ENCODE results near the gene DTNBP1. TPM values are rescaled to one million over a fixed set of nuclear protein-coding genes. Genes with fewer than 3 reads are reported as not detected.
A peak's percentile ranks its signal among the peaks of the same experiment; 100 is the strongest.
"Not testable (repeated sequence)": the region's sequence is repeated elsewhere in the genome, so short reads cannot be mapped to it uniquely, and the experiment has no call there.

The DTNBP1 gene
- total and polyA plus RNA-seq, 5 donors = 17.2 to 34.0 (median 24.9) TPM

DNA sequence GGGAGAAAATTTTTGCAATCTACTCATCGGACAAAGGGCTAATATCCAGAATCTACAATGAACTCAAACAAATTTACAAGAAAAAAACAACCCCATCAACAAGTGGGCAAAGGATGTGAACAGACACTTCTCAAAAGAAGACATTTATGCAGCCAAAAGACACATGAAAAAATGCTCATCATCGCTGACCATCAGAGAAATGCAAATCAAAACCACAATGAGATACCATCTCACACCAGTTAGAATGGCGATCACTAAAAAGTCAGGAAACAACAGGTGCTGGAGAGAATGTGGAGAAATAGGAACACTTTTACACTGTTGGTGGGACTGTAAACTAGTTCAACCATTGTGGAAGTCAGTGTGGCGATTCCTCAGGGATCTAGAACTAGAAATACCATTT is 4.1 kb upstream of the DTNBP1 start:
- H3K27me3 ChIP-seq (ENCODE audit: control insufficient read depth, insufficient read depth); intact Hi-C loops (cut with DNase I); H3K9me3 ChIP-seq (ENCODE audit: control insufficient read depth, low read length); H3K27ac ChIP-seq (ENCODE audit: low read length); H3K4me3 ChIP-seq (ENCODE audit: low read length); DNase-seq; H3K4me1 ChIP-seq (ENCODE audit: control insufficient read depth, insufficient read depth, low read length); ATAC-seq: not testable (repeated sequence)
- WGBS = 95% methylated on average over 3 of the region's 4 CpGs

DNA sequence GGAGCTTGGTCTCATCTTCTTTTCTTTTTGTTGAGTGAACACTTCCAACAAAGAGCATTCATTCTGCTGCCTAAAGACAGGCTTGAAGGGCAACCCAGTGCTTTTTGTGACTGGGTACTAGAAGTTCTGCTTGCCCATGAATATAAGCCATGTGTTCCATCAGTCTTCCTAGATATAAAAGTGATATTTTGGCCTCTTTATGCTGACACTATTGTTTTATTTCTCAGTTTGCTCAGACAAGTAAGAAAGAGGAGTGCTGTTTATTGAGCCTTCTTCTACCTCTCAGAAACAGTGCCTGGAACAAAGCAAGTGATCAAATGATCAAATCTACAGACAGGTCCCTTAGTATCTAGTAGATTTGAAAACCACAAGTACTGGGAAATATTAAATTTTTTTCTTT is 2.4 kb upstream of the DTNBP1 start:
- ATAC-seq = no peak
- Histone ChIP-seq H3K4me3 (ENCODE audit: low read length) (no peak overlapping the region), H3K4me1 (ENCODE audit: control insufficient read depth, insufficient read depth, low read length) (peaks cover 3% of the 10 kb centered on the region), H3K27me3 (ENCODE audit: control insufficient read depth, insufficient read depth) (no peaks in the 10 kb centered on the region), H3K9me3 (ENCODE audit: control insufficient read depth, low read length) (no peaks in the 10 kb centered on the region), H3K27ac (ENCODE audit: low read length) (no peak overlapping the region)
- no peak for DNase-seq
- intact Hi-C loops (cut with DNase I) = no loop called here

- no peaks in the 10 kb centered on the region for H3K27me3 ChIP-seq (ENCODE audit: control insufficient read depth, insufficient read depth)
- H3K4me3 ChIP-seq (ENCODE audit: low read length) = peak overlapping the region; percentile 83
- ATAC-seq = no peak
- intact Hi-C loops (cut with DNase I) = no loop called here
- H3K9me3 ChIP-seq (ENCODE audit: control insufficient read depth, low read length) = no peaks in the 10 kb centered on the region
- peaks cover 3% of the 10 kb centered on the region for H3K4me1 ChIP-seq (ENCODE audit: control insufficient read depth, insufficient read depth, low read length)
- DNase-seq = no peak
- no peak overlapping the region for H3K27ac ChIP-seq (ENCODE audit: low read length)
- WGBS = 43% methylated on average over 18 of the region's 18 CpGs
Observed at GRCh38 chr6:15663130-15663871, 473 bp upstream of the DTNBP1 start.

DNA sequence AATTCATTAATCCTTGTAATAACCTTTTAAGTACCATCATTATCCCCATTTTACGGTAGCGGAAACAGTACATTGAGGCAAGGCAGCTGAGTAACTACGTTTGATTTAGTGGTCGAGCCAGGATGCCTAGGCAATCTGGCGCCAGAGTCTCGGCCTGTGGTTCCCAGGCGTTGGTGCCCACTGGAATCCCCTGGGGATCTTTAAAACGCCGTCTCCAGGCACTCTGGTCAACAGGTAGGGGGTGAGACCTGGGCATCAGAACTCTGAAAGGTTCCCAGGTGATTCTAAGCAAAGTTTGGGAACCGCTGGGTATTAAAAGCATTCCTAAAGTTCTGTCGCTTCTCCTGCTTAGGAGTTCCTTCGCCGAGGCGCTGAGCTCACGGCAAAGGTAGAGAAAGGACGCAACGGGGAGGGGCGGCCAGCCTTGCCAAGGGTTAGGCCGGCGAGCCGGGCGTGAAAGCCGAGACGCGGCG is 939 bp downstream of the DTNBP1 start:
- Histone ChIP-seq H3K9me3 (ENCODE audit: control insufficient read depth, low read length) (no peaks in the 10 kb centered on the region), H3K4me1 (ENCODE audit: control insufficient read depth, insufficient read depth, low read length) (peaks cover 3% of the 10 kb centered on the region), H3K27me3 (ENCODE audit: control insufficient read depth, insufficient read depth) (no peaks in the 10 kb centered on the region), H3K27ac (ENCODE audit: low read length) (peak overlapping the region; percentile 49), H3K4me3 (ENCODE audit: low read length) (peak overlapping the region; percentile 83)
- no peak for DNase-seq
- ATAC-seq = peak in 1 of 2 donors; percentile 2
- 12% methylated on average over 26 of the region's 26 CpGs for WGBS
- intact Hi-C loops (cut with DNase I) = no loop called here

GRCh38 chr6:15659181-15659580 is 3.6 kb downstream of the DTNBP1 start:
- H3K9me3 ChIP-seq (ENCODE audit: control insufficient read depth, low read length) = no peaks in the 10 kb centered on the region
- intact Hi-C loops (cut with DNase I) = no loop called here
- H3K4me1 ChIP-seq (ENCODE audit: control insufficient read depth, insufficient read depth, low read length) = peaks cover 3% of the 10 kb centered on the region
- ATAC-seq (no peak), DNase-seq (no peak)
- H3K27ac ChIP-seq (ENCODE audit: low read length) = no peak overlapping the region
- WGBS = 80% methylated on average over 7 of the region's 7 CpGs
- no peak overlapping the region for H3K4me3 ChIP-seq (ENCODE audit: low read length)
- H3K27me3 ChIP-seq (ENCODE audit: control insufficient read depth, insufficient read depth) = no peaks in the 10 kb centered on the region

GRCh38 chr6:15658181-15658744 is 4.6 kb downstream of the DTNBP1 start:
- WGBS = 81% methylated on average over 6 of the region's 6 CpGs
- Histone ChIP-seq H3K4me1 (ENCODE audit: control insufficient read depth, insufficient read depth, low read length) (peaks cover 1% of the 10 kb centered on the region), H3K9me3 (ENCODE audit: control insufficient read depth, low read length) (no peaks in the 10 kb centered on the region), H3K27ac (ENCODE audit: low read length) (no peak overlapping the region), H3K4me3 (ENCODE audit: low read length) (no peak overlapping the region), H3K27me3 (ENCODE audit: control insufficient read depth, insufficient read depth) (no peaks in the 10 kb centered on the region)
- DNase-seq (no peak), ATAC-seq (no peak)
- intact Hi-C loops (cut with DNase I) = no loop called here

GRCh38 chr6:15657290-15657689 is 5.5 kb downstream of the DTNBP1 start:
- Histone ChIP-seq H3K27me3 (ENCODE audit: control insufficient read depth, insufficient read depth) (no peaks in the 10 kb centered on the region), H3K9me3 (ENCODE audit: control insufficient read depth, low read length) (no peaks in the 10 kb centered on the region), H3K4me1 (ENCODE audit: control insufficient read depth, insufficient read depth, low read length) (no peaks in the 10 kb centered on the region), H3K27ac (ENCODE audit: low read length) (no peak overlapping the region), H3K4me3 (ENCODE audit: low read length) (no peak overlapping the region)
- 84% methylated on average over 2 of the region's 2 CpGs for WGBS
- ATAC-seq (no peak), DNase-seq (no peak)
- intact Hi-C loops (cut with DNase I) = no loop called here

DNA sequence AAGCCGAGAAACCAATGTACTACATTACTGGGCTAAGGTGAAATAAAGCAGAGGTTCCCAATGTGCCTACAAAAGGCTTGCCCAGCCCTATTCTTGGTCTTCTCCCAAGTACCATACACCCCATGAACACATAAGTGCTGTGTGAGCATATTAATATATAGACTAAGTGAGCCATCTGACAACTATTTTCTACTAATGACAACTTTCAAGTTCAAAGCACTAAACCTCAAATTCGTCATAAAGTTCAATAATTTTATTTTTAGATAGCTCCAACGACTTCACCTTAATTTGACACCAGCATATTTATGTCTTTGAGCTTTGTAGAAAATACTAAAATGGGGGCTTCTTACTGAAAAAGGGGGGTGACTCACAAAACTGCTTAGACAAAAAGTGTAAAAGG is 6.7 kb downstream of the DTNBP1 start:
- no peak for DNase-seq
- Histone ChIP-seq H3K4me1 (ENCODE audit: control insufficient read depth, insufficient read depth, low read length) (no peaks in the 10 kb centered on the region), H3K27ac (ENCODE audit: low read length) (no peak overlapping the region), H3K9me3 (ENCODE audit: control insufficient read depth, low read length) (no peaks in the 10 kb centered on the region), H3K27me3 (ENCODE audit: control insufficient read depth, insufficient read depth) (no peaks in the 10 kb centered on the region), H3K4me3 (ENCODE audit: low read length) (no peak overlapping the region)
- no peak for ATAC-seq
- intact Hi-C loops (cut with DNase I) = no loop called here
- 89% methylated on average over 3 of the region's 3 CpGs for WGBS

DNA sequence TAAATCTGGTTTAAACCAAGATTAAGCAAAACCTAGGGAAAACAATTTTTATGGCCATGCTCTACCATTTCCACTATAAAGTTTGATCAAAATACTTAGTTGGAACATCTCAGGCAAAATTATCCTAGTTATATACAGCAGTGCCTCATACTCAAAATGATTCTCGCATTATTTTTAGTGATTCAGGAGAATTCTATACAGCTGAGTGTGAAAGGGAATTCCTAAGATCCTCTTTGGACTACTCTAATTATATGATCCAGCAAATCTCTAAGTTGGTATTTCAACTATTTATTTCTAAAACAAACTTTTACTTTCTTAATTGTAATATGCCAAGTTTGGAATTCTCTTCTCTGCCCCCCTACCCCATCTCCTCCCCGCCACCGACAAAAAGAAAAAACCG is 8.6 kb downstream of the DTNBP1 start:
- H3K4me1 ChIP-seq (ENCODE audit: control insufficient read depth, insufficient read depth, low read length) = no peaks in the 10 kb centered on the region
- no peak for ATAC-seq
- WGBS = 84% methylated on average over 4 of the region's 4 CpGs
- no peak for DNase-seq
- H3K4me3 ChIP-seq (ENCODE audit: low read length) = no peak overlapping the region
- H3K27ac ChIP-seq (ENCODE audit: low read length) = no peak overlapping the region
- intact Hi-C loops (cut with DNase I) = no loop called here
- no peaks in the 10 kb centered on the region for H3K27me3 ChIP-seq (ENCODE audit: control insufficient read depth, insufficient read depth)
- no peaks in the 10 kb centered on the region for H3K9me3 ChIP-seq (ENCODE audit: control insufficient read depth, low read length)

GRCh38 chr6:15653581-15653980 is 9.2 kb downstream of the DTNBP1 start:
- Histone ChIP-seq H3K4me1 (ENCODE audit: control insufficient read depth, insufficient read depth, low read length) (no peaks in the 10 kb centered on the region), H3K9me3 (ENCODE audit: control insufficient read depth, low read length) (no peaks in the 10 kb centered on the region), H3K4me3 (ENCODE audit: low read length) (no peak overlapping the region), H3K27me3 (ENCODE audit: control insufficient read depth, insufficient read depth) (no peaks in the 10 kb centered on the region), H3K27ac (ENCODE audit: low read length) (no peak overlapping the region)
- DNase-seq = no peak
- intact Hi-C loops (cut with DNase I) = no loop called here
- ATAC-seq = peak in 1 of 2 donors; percentile 54

- 96% methylated on average over 7 of the region's 7 CpGs for WGBS
- H3K27ac ChIP-seq (ENCODE audit: low read length); H3K4me1 ChIP-seq (ENCODE audit: control insufficient read depth, insufficient read depth, low read length); DNase-seq; ATAC-seq; H3K9me3 ChIP-seq (ENCODE audit: control insufficient read depth, low read length); intact Hi-C loops (cut with DNase I); H3K4me3 ChIP-seq (ENCODE audit: low read length); H3K27me3 ChIP-seq (ENCODE audit: control insufficient read depth, insufficient read depth): not testable (repeated sequence)
Observed at GRCh38 chr6:15650004-15650559, 12.7 kb downstream of the DTNBP1 start.
